Nephron (organoid): Measurements from ENCODE around the gene ICOSLG.

Experiments
- H3K27ac Mint-ChIP-seq, 3 experiments: 2 replicates each; pipeline ENCODE4 v1.8.0; 2020; ENCODE audit warnings: mixed read lengths in 3 of 3, mild to moderate bottlenecking in 2 of 3, moderate library complexity in 1 of 3
- H3K27me3 Mint-ChIP-seq: 2 replicates; pipeline ENCODE4 v1.8.0; 2021; ENCODE audit warnings: low read depth, mild to moderate bottlenecking, moderate library complexity, mixed read lengths
- H3K36me3 Mint-ChIP-seq: 2 replicates; pipeline ENCODE4 v1.8.0; 2020; ENCODE audit warnings: low read depth, mixed read lengths
- H3K4me1 Mint-ChIP-seq: 2 replicates; pipeline ENCODE4 v1.8.0; 2020; ENCODE audit warnings: mixed read lengths
- H3K4me3 Mint-ChIP-seq, 3 experiments: 2 replicates each; pipeline ENCODE4 v1.8.0; 2020; ENCODE audit warnings: mild to moderate bottlenecking in 3 of 3, mixed read lengths in 3 of 3, moderate library complexity in 2 of 3
- H3K9me3 Mint-ChIP-seq: 2 replicates; pipeline ENCODE4 v1.8.0; 2020; ENCODE audit warnings: mixed read lengths
- CTCF ChIP-seq, 3 experiments: fragments of 200-600 bp; sonication (generic); IDR thresholded peaks; one replicate each; pipeline ENCODE4 v1.5.0; 2021; ENCODE audit warnings: antibody characterized with exemption in 3 of 3; ENCODE audit not compliant: unreplicated experiment in 3 of 3

ICOSLG gene

GRCh38 chr21:44275041-44275440 lies 34.3 kb upstream of the ICOSLG start:
- Mint-ChIP-seq H3K9me3 (peaks cover 3% of the 10 kb centered on the region), H3K4me3 (no peak overlapping the region), H3K36me3 (no peaks in the 10 kb centered on the region), H3K4me1 (peaks cover 10% of the 10 kb centered on the region), H3K27ac (no peak overlapping the region), H3K27me3 (peaks cover 4% of the 10 kb centered on the region)
- TF ChIP-seq CTCF (IDR thresholded peaks at IDR 0.05; ENCODE audit: unreplicated experiment in 3 of 3): no peak

GRCh38 chr21:44273046-44273445 lies 32.3 kb upstream of the ICOSLG start:
- Mint-ChIP-seq H3K9me3 (peaks cover 3% of the 10 kb centered on the region), H3K4me3 (no peak overlapping the region), H3K27ac (no peak overlapping the region), H3K4me1 (no peaks in the 10 kb centered on the region), H3K36me3 (no peaks in the 10 kb centered on the region), H3K27me3 (peaks cover 3% of the 10 kb centered on the region)
- TF ChIP-seq CTCF (IDR thresholded peaks at IDR 0.05; ENCODE audit: unreplicated experiment in 3 of 3): no peak

- H3K9me3 Mint-ChIP-seq: peaks cover 3% of the 10 kb centered on the region
- TF ChIP-seq CTCF (IDR thresholded peaks at IDR 0.05; ENCODE audit: unreplicated experiment in 3 of 3): no peak
- no peak overlapping the region for H3K27ac Mint-ChIP-seq
- no peaks in the 10 kb centered on the region for H3K36me3 Mint-ChIP-seq
- peaks cover 3% of the 10 kb centered on the region for H3K27me3 Mint-ChIP-seq
- H3K4me1 Mint-ChIP-seq: no peaks in the 10 kb centered on the region
- H3K4me3 Mint-ChIP-seq: no peak overlapping the region
Measured at GRCh38 chr21:44272284-44272858, 31.6 kb upstream of the ICOSLG start.

GRCh38 chr21:44271558-44272283 lies 31.0 kb upstream of the ICOSLG start:
- TF ChIP-seq CTCF (IDR thresholded peaks at IDR 0.05; ENCODE audit: unreplicated experiment in 3 of 3): no peak
- Mint-ChIP-seq H3K36me3 (no peaks in the 10 kb centered on the region), H3K27ac (no peak overlapping the region), H3K4me3 (no peak overlapping the region), H3K9me3 (peaks cover 3% of the 10 kb centered on the region), H3K4me1 (no peaks in the 10 kb centered on the region), H3K27me3 (peaks cover 3% of the 10 kb centered on the region)

GRCh38 chr21:44269090-44269489 lies 28.3 kb upstream of the ICOSLG start:
- Mint-ChIP-seq H3K27me3 (peaks cover 3% of the 10 kb centered on the region), H3K36me3 (no peaks in the 10 kb centered on the region), H3K27ac (no peak overlapping the region), H3K4me3 (no peak overlapping the region), H3K4me1 (no peaks in the 10 kb centered on the region), H3K9me3 (no peaks in the 10 kb centered on the region)
- no peak for TF ChIP-seq CTCF (IDR thresholded peaks at IDR 0.05; ENCODE audit: unreplicated experiment in 3 of 3)

GRCh38 chr21:44267655-44268142 lies 27.0 kb upstream of the ICOSLG start:
- TF ChIP-seq CTCF (IDR thresholded peaks at IDR 0.05; ENCODE audit: unreplicated experiment in 3 of 3): no peak
- Mint-ChIP-seq H3K9me3 (no peaks in the 10 kb centered on the region), H3K27me3 (peaks cover 3% of the 10 kb centered on the region), H3K27ac (no peak overlapping the region), H3K4me1 (no peaks in the 10 kb centered on the region), H3K4me3 (no peak overlapping the region), H3K36me3 (no peaks in the 10 kb centered on the region)
